Epidermal melanocyte (primary cell): ENCODE results near the gene ZNF423.

Experiments used
- DNase-seq: peaks from one replicate; pipeline ENCODE4 v3.0.0; 2011; ENCODE audit warnings: low spot score; ENCODE audit not compliant: insufficient read length

The ZNF423 gene

DNA sequence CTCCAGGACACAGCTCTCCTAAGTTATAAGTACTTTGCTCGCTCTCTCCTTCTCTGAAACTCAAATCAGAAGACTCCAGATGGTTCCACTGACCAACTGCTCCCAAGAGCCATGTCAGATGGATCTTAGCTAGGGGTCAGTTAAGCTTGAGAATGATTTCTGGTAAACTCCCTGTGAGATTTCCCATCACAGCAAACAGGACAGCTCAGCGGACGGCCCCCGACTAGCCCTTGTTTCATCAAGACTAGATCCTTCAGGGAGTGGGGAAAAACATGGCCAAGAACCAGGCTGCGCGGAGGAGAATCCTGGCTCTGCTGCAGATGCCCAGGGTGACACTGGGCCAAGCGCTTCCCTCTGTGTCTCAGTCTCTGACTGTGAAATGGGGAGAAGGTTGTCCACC is 322.5 kb downstream of the ZNF423 start:
- DNase-seq = no peak

DNA sequence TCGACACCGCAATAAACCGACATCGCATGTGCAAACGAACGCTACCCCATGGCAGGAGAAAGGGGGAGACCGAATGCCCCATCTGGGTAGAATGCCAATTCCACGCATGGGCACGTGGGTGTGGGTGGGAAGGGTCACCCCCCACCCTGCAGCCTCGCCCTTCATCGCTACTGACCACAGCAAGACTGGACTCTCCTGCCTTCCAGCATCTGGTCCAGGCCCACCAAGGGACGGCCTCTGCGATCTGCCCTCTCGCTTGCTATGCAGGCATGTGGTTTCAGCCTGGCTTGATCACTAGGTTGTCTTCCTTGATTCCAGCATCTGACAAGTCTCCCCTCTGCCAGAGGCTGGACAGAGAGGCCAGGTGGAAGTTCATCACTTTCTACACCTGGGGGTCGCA is 323.0 kb downstream of the ZNF423 start:
- DNase-seq = no peak

DNA sequence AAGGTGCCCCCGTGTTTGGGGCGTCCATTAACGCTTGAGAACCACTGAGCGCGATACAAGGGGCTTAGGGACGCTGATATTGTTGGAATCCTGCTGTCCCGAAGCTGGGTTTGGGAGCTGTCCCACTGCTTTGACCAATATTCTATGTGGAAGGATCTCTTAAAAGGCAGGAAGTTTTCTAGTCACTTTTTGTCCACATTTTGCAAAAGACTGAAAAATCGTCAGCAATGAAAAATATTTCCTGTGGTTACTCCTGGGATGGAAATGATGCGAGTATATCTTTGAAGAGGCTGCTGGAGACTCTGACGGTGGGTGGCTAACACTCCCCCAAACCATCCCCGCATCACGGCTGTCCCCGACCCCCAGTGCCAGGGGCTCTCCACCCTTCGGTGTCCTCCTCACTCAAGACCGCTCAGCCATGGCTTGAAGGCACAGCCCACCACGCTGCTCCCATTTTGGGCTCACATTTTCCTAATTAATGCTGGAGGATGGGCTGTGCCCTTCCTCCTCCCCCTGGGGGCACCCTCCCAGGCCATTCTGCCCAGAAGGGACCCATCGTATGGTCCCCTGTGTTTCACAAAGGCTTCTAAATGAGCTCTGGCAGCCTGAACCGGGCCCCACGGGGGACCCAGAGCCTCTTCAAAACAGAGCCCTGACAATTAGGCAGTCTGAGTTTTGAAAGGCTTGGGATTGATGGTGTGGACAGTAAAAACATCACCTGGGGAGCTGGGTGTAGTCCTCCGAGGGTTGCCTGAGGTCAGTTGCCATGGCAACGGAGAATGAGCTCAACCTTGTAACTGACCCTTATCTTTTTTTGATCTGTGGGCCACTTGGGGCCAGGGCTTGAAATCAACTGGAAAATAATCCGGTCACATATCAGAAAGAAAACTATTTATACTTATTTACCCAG is 323.7 kb downstream of the ZNF423 start:
- DNase-seq = no peak

- DNase-seq = no peak
These were observed 324.5 kb downstream of the ZNF423 start for GRCh38 chr16:49531425-49531824.

- no peak for DNase-seq
These were observed 325.4 kb downstream of the ZNF423 start for GRCh38 chr16:49530427-49530970.

DNA sequence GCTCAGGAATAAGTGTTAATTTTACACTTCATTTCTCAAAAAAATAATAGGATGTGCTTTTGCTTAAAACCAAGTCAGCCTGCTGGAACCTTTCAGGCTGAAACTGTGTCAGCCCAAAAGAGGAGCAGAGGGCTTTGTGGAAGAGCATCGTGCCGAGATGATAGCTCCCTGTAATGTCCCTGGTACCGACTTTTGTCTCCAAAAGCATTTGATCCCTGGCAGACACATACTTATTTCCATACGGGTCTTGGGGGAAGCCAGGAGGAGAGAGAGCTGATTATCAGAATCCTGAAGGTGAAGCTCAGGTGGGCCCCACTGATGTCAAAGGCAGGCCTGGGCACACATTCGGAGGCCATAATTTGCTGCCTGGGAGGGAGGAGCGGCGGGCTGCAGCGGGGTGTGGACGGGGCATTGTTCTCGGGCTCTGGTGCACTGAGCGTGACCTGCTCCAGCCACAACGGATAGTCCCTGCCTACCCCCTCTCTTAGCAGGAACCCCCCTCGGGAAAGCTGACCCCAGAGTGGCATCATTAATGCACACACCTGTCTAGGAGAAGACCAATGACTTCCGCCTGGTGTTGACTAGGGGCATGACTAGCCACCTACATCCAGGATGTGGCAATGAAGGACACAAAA is 326.4 kb downstream of the ZNF423 start:
- no peak for DNase-seq

DNA sequence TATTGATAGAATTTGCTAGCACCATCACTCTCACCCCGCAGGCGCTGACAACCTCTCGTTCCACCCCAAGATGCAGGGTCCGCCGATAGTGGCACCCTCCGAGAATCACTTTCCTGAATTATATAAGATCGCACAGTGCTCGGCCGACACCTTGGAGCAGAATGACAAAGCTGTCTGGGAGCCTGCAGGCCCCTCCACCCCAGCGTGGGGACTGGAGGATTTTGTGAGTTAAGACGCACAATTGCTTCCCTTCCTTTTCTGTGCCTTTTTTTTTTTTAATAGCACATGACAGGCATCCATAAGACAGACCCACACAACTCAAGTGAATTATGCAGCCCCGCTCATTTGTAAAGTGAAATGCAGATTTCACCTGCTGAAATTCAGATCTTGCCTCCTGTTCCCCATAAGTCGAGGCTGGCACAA is 327.0 kb downstream of the ZNF423 start:
- DNase-seq = no peak

DNA sequence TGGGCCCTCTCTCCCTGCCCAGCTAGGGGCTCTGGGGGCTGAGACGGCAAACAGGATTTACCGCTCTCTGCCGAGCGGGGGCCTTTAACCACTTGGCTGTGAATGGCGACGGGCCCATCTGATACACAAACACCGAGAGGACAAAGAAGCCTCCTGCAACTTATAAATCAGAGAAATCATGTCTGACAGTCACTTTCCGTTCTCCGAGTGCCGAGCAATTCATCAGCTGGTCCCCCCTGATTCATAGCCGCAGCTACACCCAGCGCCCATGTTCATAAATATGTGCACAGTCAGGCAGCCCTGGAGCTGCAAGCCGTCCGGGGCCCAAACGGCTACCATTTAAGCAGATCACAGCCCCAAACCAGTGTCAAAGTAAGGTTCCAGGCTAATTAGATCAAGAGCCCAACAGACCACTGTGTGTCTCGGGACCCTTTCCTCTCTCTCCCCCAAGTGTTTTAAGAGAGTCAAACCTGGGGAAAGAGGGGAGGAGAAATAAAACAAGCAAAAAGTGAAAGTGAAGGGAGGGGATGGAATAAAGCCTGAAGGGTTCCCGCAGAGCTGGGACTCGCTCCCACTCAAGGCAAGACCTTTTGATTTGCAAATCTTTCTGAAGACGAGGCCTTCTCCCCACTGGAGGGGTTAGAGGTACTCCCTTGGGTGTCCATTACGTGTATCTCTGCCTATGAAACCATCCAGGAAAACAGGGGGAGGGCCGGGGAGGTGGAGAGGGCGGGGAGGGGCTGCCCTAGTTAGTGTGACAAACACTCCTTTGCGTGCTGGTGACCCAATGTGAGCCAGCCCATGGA is 327.6 kb downstream of the ZNF423 start:
- DNase-seq = no peak

GRCh38 chr16:49527611-49528010 is 328.3 kb downstream of the ZNF423 start:
- DNase-seq = no peak

GRCh38 chr16:49526860-49527365 is 329.0 kb downstream of the ZNF423 start:
- no peak for DNase-seq

- no peak for DNase-seq
These were observed 331.0 kb downstream of the ZNF423 start for GRCh38 chr16:49524947-49525315.

- no peak for DNase-seq
These were observed 331.5 kb downstream of the ZNF423 start for GRCh38 chr16:49524216-49524946.

- DNase-seq = no peak
These were observed 332.3 kb downstream of the ZNF423 start for GRCh38 chr16:49523435-49524159.

DNA sequence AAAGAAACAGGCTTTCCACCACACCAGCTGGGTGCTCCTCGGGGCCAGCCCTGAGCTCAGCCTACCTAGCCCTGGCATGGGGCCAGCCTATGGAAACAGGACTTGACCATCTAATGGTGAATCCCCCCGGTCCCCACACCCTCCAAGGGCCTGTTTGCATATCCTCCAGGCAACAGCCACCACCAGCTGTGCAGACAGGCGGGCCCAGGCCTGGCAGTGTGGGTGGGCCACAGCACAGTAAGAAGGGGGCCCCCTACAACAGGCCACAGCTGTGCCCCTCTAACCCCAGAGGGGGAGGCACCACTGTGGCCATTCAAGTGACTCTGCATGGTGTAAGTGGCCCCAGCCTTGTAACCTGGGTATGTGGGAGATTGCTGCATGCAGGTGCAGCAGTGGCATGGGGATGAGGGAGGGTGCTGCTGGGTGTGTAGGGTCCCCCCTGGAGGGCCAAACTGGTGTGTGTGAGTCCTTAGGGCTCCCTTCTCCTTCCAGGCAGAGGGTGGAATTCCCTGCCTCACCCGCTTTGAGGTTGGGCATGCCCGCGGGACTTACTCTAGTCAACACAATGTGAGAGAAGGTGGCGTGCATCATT is 334.1 kb downstream of the ZNF423 start:
- no peak for DNase-seq

- DNase-seq = no peak
These were observed 335.3 kb downstream of the ZNF423 start for GRCh38 chr16:49520492-49521038.

DNA sequence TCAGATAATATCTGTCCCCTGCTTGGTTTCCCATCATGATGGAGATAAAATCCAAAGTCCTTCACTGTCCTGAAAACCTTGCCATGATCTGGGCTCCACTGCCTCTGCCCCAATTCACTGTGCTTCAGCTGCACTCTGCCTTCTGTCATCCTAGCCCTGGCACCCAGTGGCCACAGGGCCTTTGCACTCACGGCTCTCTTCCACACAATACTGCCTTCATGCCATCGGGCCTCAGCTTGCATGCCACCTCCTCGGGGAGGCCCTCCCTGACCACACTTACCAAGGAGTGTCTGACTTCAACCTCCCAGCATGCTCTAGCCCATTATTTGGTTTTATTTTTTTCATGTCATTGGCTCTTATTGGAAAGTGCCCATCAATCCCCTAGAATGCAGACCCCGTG is 336.2 kb downstream of the ZNF423 start:
- DNase-seq = no peak

- DNase-seq = no peak
These were observed 336.8 kb downstream of the ZNF423 start for GRCh38 chr16:49519008-49519656.

DNA sequence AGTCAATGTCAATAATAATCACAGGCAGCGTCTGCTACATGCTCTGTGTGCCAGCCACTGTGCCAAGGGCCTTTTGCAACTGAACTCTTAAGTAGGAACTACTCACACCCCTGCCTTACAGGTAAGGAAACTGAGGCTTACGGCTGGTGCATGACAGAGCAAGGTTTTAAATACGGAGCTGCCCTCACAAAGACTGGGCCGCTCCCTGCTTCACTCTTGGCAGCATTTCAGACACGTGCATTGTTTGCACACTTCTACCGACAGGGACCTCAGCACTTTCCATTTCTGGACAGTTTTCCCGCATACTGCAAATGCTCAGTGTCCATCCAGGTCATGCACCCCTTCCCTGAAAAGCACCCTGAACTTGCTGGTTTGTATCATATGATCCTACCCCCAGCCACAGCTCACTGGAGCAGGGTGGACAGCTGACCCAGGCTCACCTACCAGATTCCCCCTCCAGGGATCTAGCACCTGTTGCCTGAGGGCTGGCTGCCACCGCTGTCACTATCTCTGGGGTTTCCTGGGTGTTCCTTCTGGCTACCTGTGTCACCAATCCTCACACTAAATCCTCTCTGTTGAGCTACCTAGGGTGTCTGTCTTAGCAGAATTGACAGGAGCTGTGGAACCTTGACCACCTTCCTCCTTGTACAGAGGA is 339.4 kb downstream of the ZNF423 start:
- no peak for DNase-seq
